Kidney (tissue), 22 donors: ENCODE measurements around the gene NEU1. TPM values are rescaled to one million over a fixed set of nuclear protein-coding genes. Genes with fewer than 3 reads are reported as not detected.
A peak's percentile ranks its signal among the peaks of the same experiment; 100 is the strongest.
"Not testable (repeated sequence)": the region's sequence is repeated elsewhere in the genome, so short reads cannot be mapped to it uniquely, and the experiment has no call there.

Source experiments
- DNase-seq, 5 donors: peaks; one replicate each; pipeline ENCODE4 v3.0.0-alpha.2; 2013 to 2020
- FAIRE-seq: peaks from 2 replicates; lab custom pipeline; 2012; peaks lifted over from hg19 to GRCh38; lab: Jason Lieb, UNC
- H3K27ac ChIP-seq, 2 donors: one replicate each; pipeline ENCODE4 v1.7.0; 2013; ENCODE audit warnings: low read depth in 2 of 2, low read length in 2 of 2, inconsistent platforms in 1 of 2
- H3K27me3 ChIP-seq: one replicate; pipeline ENCODE4 v1.7.1; 2013; ENCODE audit warnings: low read length, inconsistent platforms; ENCODE audit not compliant: control insufficient read depth, insufficient read depth
- H3K36me3 ChIP-seq, 3 donors: one replicate each; pipeline versions ENCODE4 v1.7.0 to v1.7.1; 2013; ENCODE audit warnings: low read length in 3 of 3, control low read depth in 1 of 3, inconsistent platforms in 1 of 3; ENCODE audit not compliant: insufficient read depth in 3 of 3, control insufficient read depth in 2 of 3
- H3K4me1 ChIP-seq, 3 donors: one replicate each; pipeline versions ENCODE4 v1.7.0 to v1.7.1; 2013; ENCODE audit warnings: low read length in 3 of 3, inconsistent platforms in 1 of 3, low read depth in 1 of 3; ENCODE audit not compliant: control insufficient read depth in 2 of 3, insufficient read depth in 2 of 3
- H3K4me3 ChIP-seq, 3 donors: one replicate each; pipeline versions ENCODE4 v1.7.0 to v1.8.1; 2013; ENCODE audit warnings: low read length in 3 of 3, control low read depth in 1 of 3, inconsistent platforms in 1 of 3
- H3K9ac ChIP-seq, 3 donors: one replicate each; pipeline versions ENCODE4 v1.7.0 to v1.7.1; 2013; ENCODE audit warnings: low read length in 3 of 3, control low read depth in 1 of 3, inconsistent platforms in 1 of 3
- H3K9me3 ChIP-seq, 3 donors: one replicate each; pipeline versions ENCODE4 v1.7.0 to v1.7.1; 2013; ENCODE audit warnings: low read length in 3 of 3, control low read depth in 1 of 3, inconsistent platforms in 1 of 3; ENCODE audit not compliant: control insufficient read depth in 2 of 3, insufficient read depth in 1 of 3
- intact Hi-C: fragments of 100-400 bp; cut with DNase I; formaldehyde crosslinking; loops from one replicate; pipeline ENCODE4 v1.11.1; 2022
- long read RNA-seq, 10 donors: library from polyadenylated mRNA in 1 of 10; unstranded in 1 of 10; transcript quantifications; one replicate each; pipeline ENCODE4 v2.0.0 and lab custom pipeline, GENCODE V29; 2021 to 2026
- polyA plus RNA-seq: library from polyadenylated mRNA; stranded (reverse); fragments of 350-450 nt; fragmentation: Illumina TruSeq; extraction: RNeasy Lipid Tissue Mini Kit (QIAGEN cat#74804); gene quantifications from one replicate; pipeline ENCODE4 v1.2.3, GENCODE V29; 2014; ENCODE audit warnings: low read depth, low replicate concordance; ENCODE audit not compliant: insufficient read depth
- total RNA-seq: library from RNA; stranded (reverse); fragmentation: NEBNext Ultra II Directional; extraction: Animal tissue kit (Norgen Biotek cat#: 25700); gene quantifications from one replicate; pipeline ENCODE4 v1.2.1, GENCODE V29; 2021
- TF ChIP-seq, protein P1 (sequence below): IDR thresholded peaks from 3 replicates; pipeline ENCODE4 v1.5.1; 2012; ENCODE audit warnings: mild to moderate bottlenecking, moderate library complexity, borderline replicate concordance; ENCODE audit not compliant: insufficient read depth; ENCODE audit errors: extremely low read depth
- donor health status: control.
- donor health status: control.
- donor health status: control.
- donor health status: control.
- donor health status: control.
- donor health status: DM: yes; HTN: yes; CAD: no.
- donor health status: Normal renal cell carcinoma (clear cell type).

The NEU1 gene
- 66.9 TPM for total RNA-seq
- 131 TPM for polyA plus RNA-seq
- long read RNA-seq, donor 1, transcript NEU1-206 (6 exons, 2,045 nt), result major isoform, 26 of 27 reads
- long read RNA-seq, donor 1, partial matches to known transcripts, result 0 of 27 reads
- long read RNA-seq, donor 1, other reads (novel, unspliced or antisense), result 0 of 27 reads
- long read RNA-seq, donor 2, transcript NEU1-206 (6 exons, 2,045 nt), result major isoform, 37 of 57 reads
- long read RNA-seq, donor 2, partial matches to known transcripts, result 19 of 57 reads
- long read RNA-seq, donor 2, other reads (novel, unspliced or antisense), result 0 of 57 reads
- long read RNA-seq, donor 3, transcript NEU1-206 (6 exons, 2,045 nt), result major isoform, 45 of 66 reads
- long read RNA-seq, donor 3, partial matches to known transcripts, result 16 of 66 reads
- long read RNA-seq, donor 3, other reads (novel, unspliced or antisense), result 0 of 66 reads
- long read RNA-seq, donor 4, transcript NEU1-206 (6 exons, 2,045 nt), result major isoform, 31 of 43 reads
- long read RNA-seq, donor 4, partial matches to known transcripts, result 9 of 43 reads
- long read RNA-seq, donor 4, other reads (novel, unspliced or antisense), result 0 of 43 reads
- long read RNA-seq, donor 5, partial matches to known transcripts, result 0 of 2 reads
- long read RNA-seq, donor 5, other reads (novel, unspliced or antisense), result 0 of 2 reads
- long read RNA-seq, donor 6, transcript NEU1-206 (6 exons, 2,045 nt), result major isoform, 9 of 9 reads
- long read RNA-seq, donor 6, partial matches to known transcripts, result 0 of 9 reads
- long read RNA-seq, donor 6, other reads (novel, unspliced or antisense), result 0 of 9 reads
- long read RNA-seq, donor 7, transcript NEU1-206 (6 exons, 2,045 nt), result major isoform, 62 of 92 reads
- long read RNA-seq, donor 7, partial matches to known transcripts, result 13 of 92 reads
- long read RNA-seq, donor 7, other reads (novel, unspliced or antisense), result 14 of 92 reads
- long read RNA-seq, donor 8, transcript NEU1-206 (6 exons, 2,045 nt), result major isoform, 14 of 29 reads
- long read RNA-seq, donor 8, partial matches to known transcripts, result 15 of 29 reads
- long read RNA-seq, donor 8, other reads (novel, unspliced or antisense), result 0 of 29 reads
- long read RNA-seq, donor 9, transcript NEU1-206 (6 exons, 2,045 nt), result major isoform, 5 of 6 reads
- long read RNA-seq, donor 9, partial matches to known transcripts, result 0 of 6 reads
- long read RNA-seq, donor 9, other reads (novel, unspliced or antisense), result 0 of 6 reads
- long read RNA-seq, donor 10, transcript NEU1-206 (6 exons, 2,045 nt), result major isoform, 16 of 16 reads
- long read RNA-seq, donor 10, partial matches to known transcripts, result 0 of 16 reads
- long read RNA-seq, donor 10, other reads (novel, unspliced or antisense), result 0 of 16 reads

DNA sequence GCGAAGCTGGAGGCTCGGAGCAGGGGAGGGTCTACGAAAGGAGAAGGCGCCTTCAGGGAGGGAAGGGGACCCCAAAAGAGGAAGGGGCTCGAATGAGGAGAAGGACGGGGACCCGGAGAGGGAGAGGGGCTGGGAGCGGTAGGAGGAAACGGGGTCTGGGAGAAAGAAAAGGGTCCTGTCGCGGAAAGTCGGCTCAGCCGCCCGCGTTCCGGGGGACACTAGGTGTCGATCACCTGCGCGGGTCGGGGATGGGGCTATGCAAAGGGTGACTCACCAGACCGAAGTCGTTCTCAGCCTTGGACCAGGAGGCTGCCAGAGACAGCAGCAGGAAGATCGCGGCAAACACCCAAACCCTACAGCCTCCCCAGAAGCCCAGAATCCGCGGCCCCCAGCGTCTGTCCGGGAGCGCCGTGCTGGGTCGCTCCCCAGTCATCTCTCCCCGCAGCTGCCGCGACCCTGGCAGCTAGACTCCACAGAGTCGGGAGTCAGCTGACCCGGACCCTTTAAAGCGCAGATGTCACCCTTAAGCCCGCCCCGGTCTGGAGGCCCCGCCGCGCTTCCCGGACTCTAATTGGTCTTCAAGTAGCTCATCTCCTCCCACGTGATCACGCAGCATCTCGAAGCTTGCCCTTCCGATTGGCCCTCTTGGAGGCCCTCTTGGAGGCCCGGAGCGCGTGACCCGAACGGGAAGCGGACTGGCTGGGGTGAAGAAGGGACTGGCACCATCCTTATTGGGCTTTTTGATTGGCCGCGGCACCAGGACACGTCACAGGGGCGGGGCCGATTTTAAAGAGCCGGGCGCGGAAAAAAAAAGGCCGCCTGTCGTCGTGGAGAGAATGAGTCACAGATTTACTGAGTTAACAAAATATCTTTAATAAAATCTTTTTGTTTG is at the start of gene NEU1:
Gene NEU1, minus strand, starts transcription at position 478 of the 892 bp plus-strand sequence. Its CDS starts 45 bp downstream, at position 433.
- peak; percentile 100 for DNase-seq
- intact Hi-C loops, result no loop called here

DNA sequence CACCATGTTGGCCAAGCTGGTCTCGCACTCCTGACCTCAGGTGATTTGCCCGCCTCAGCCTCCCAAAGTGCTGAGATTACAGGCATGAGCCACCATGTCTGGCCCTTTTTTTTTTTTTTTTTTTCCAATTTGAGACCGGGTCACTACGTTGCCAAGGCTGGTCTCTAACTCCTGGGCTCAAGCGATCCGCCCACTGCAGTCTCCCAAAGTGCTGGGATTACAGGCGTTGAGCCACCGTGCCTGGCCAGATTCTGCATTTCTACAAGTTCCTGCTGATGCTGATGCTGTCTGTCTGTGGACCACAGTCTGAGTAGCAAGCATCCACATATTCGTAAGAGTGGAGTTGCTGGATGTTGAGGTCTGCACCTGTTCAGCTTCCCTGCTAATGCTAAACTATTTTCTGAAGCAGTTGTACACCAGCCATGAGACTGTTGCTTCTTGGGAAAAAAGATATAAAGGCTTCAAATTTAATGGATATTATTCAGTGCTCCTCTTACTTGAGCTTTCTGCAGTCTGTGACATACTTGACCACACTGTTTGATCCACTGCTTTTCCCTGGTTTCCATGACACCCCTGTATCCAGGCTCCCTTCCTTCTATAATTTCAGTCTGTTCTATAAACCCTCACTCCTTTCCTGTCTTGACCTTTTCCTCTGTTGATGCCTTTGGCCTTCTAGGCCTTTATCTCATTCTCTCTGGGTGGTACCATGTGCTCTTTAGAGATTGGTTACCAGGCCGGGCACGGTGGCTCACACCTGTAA is 49.4 kb upstream of the NEU1 start:
- no peaks in the 10 kb centered on the region for H3K36me3 ChIP-seq
- FAIRE-seq (no peak), DNase-seq (no peak)
- intact Hi-C loops, result no loop called here
- no peaks in the 10 kb centered on the region for H3K9me3 ChIP-seq
- TF ChIP-seq, protein P1, sequence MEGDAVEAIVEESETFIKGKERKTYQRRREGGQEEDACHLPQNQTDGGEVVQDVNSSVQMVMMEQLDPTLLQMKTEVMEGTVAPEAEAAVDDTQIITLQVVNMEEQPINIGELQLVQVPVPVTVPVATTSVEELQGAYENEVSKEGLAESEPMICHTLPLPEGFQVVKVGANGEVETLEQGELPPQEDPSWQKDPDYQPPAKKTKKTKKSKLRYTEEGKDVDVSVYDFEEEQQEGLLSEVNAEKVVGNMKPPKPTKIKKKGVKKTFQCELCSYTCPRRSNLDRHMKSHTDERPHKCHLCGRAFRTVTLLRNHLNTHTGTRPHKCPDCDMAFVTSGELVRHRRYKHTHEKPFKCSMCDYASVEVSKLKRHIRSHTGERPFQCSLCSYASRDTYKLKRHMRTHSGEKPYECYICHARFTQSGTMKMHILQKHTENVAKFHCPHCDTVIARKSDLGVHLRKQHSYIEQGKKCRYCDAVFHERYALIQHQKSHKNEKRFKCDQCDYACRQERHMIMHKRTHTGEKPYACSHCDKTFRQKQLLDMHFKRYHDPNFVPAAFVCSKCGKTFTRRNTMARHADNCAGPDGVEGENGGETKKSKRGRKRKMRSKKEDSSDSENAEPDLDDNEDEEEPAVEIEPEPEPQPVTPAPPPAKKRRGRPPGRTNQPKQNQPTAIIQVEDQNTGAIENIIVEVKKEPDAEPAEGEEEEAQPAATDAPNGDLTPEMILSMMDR, result no peak
- H3K27ac ChIP-seq, result no peak overlapping the region
- H3K4me1 ChIP-seq, result no peaks in the 10 kb centered on the region
- no peak overlapping the region for H3K9ac ChIP-seq
- H3K4me3 ChIP-seq, result no peak overlapping the region
- H3K27me3 ChIP-seq, result no peaks in the 10 kb centered on the region

More for the DNA sequence above, at the start of gene NEU1:
- H3K9me3 ChIP-seq, result no peaks in the 10 kb centered on the region
- H3K27ac ChIP-seq, result peak within 1 kb of the TSS; percentile 78 to 83
- peak within 1 kb of the TSS; percentile 89 to 98 (median 96) for H3K4me3 ChIP-seq
- H3K27me3 ChIP-seq, result no peaks in the 10 kb centered on the region
- TF ChIP-seq, protein P1, result no peak
- peak; percentile 98 for FAIRE-seq
- peak within 1 kb of the TSS; percentile 66 to 82 (median 74) for H3K9ac ChIP-seq
- peaks cover 0 to 15% (median 13%) of the 10 kb centered on the region in 3 donors for H3K36me3 ChIP-seq
- peaks cover 0 to 18% (median 10%) of the 10 kb centered on the region in 3 donors for H3K4me1 ChIP-seq

DNA sequence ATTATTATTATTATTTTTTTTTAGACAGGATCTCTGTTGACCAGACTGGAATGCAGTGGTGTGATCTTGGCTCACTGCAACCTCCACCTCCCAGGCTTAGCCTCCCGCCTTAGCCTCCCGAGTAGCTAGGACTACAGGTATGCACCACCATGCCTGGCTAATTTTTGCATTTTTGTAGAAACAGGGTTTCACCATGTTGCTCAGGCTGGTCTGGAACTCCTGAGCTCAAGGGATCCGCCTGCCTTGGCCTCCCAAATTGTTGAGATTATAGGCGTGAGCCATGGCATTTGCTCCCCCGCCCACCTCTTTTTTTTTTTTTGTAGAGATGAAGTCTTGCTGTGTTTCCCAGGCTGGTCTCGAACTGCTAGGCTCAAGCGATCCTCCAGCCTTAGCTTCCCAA is 46.7 kb upstream of the NEU1 start:
- H3K9me3 ChIP-seq, H3K9ac ChIP-seq, intact Hi-C loops, FAIRE-seq, H3K27ac ChIP-seq, H3K27me3 ChIP-seq, H3K36me3 ChIP-seq, H3K4me1 ChIP-seq, DNase-seq, H3K4me3 ChIP-seq: not testable (repeated sequence)
